NB4 (cell line): ENCODE data around the gene NOS3.

ENCODE experiments used
- CTCF ChIP-seq: IDR thresholded peaks from one replicate; pipeline ENCODE4 v1.5.1; 2012; ENCODE audit warnings: low read depth, low read length
- MYC ChIP-seq: IDR thresholded peaks from 2 replicates; pipeline ENCODE4 v1.6.1; 2011; ENCODE audit warnings: low read depth, low read length

- TF ChIP-seq CTCF (no peak), MYC (no peak)
These were observed 4.3 kb upstream of the NOS3 start for GRCh38 chr7:150986556-150986955.
